ENCODE results near the gene HOXC12. TPM values are rescaled to one million over a fixed set of nuclear protein-coding genes. Genes with fewer than 3 reads are reported as not detected.

HOXC12 gene
- total RNA-seq, 3 donors from 2014 or later, result not detected

DNA sequence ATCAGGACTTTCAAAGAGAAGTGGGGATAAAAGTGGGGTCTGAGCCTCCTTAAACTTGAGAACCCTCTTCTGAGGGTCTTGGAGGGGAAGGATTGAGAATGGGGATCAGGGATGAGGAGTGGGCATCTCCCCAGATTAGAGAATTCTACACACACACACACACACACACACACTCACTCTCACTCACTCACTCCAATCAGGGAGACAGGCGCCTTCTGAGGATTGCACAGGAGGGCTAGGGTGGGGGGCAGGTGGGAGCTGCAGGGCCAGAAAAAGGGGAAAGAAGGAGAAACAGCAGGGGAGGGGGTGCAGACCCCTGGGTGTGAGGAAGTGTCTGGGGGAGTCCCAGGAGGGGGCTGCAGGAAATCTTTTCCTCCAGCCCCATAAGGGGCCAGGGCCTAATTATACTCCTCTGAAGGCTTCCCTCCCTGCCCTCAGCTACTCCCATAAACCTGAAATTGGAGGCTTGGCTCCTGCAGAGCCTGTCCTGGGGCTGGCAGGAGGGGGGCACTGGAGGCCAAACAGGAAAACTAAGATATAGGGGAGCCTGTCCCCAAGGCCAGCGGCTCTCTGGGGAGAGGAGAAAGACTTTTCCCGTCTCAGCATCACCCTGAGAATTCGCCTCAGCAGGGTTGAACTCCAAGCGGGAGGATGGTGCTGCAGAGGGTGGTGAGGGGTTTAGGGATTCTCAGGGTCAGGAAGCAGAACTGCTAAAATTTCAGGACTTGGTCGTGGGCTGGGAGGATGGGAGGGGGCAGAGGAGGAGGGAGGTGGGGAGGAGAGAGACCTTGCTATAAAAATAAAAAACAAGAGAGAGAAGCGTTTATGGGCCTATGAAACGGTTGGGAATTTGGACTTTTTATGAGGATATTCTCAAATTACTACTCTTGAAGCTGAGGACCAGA is 46.8 kb downstream of the HOXC12 start:
- no peak overlapping the region for H3K4me3 ChIP-seq
- peaks cover 9% of the 10 kb centered on the region for H3K4me1 ChIP-seq (ENCODE audit: low read depth)
- no peaks in the 10 kb centered on the region for H3K9me3 ChIP-seq
- TF ChIP-seq, protein P1, sequence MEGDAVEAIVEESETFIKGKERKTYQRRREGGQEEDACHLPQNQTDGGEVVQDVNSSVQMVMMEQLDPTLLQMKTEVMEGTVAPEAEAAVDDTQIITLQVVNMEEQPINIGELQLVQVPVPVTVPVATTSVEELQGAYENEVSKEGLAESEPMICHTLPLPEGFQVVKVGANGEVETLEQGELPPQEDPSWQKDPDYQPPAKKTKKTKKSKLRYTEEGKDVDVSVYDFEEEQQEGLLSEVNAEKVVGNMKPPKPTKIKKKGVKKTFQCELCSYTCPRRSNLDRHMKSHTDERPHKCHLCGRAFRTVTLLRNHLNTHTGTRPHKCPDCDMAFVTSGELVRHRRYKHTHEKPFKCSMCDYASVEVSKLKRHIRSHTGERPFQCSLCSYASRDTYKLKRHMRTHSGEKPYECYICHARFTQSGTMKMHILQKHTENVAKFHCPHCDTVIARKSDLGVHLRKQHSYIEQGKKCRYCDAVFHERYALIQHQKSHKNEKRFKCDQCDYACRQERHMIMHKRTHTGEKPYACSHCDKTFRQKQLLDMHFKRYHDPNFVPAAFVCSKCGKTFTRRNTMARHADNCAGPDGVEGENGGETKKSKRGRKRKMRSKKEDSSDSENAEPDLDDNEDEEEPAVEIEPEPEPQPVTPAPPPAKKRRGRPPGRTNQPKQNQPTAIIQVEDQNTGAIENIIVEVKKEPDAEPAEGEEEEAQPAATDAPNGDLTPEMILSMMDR (IDR thresholded peaks at IDR 0.05), result no peak
- intact Hi-C loops (cut with DNase I, micrococcal nuclease), result no loop called here
- ATAC-seq (no peak), DNase-seq (no peak)
- no peaks in the 10 kb centered on the region for H3K36me3 ChIP-seq (ENCODE audit: low read depth)

DNA sequence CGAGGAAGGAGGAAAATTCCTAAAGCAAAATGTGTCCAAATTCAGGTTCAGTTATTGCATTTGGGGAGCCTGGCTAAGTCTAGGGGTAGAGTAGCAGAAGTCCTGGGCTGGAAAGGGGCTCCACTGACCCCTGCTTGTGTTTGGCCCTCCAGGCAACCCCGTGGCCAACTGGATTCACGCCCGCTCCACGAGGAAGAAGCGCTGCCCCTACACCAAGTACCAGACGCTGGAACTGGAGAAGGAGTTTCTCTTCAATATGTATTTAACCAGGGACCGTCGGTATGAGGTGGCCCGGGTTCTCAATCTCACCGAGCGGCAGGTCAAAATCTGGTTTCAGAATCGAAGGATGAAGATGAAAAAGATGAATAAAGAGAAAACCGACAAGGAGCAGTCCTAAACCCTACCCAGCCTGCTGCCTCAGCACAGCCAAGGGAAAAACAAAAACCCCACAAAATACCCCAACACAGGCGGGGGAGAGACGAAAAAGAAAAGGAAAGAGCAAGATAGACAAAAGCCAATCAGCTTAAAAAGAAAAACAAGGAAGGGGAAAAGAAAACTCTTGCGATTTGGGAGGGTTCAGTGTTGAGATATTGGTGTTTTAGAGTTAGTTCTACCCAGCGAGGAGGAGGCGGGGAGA is 47.7 kb downstream of the HOXC12 start:
- ATAC-seq (no peak), DNase-seq (peak in 1 of 3 donors; percentile 13)
- TF ChIP-seq, protein P1 (IDR thresholded peaks at IDR 0.05), result no peak
- no peaks in the 10 kb centered on the region for H3K36me3 ChIP-seq (ENCODE audit: low read depth)
- intact Hi-C loops (cut with DNase I, micrococcal nuclease), result no loop called here
- H3K4me3 ChIP-seq, result no peak overlapping the region
- H3K9me3 ChIP-seq, result no peaks in the 10 kb centered on the region
- peaks cover 9% of the 10 kb centered on the region for H3K4me1 ChIP-seq (ENCODE audit: low read depth)

DNA sequence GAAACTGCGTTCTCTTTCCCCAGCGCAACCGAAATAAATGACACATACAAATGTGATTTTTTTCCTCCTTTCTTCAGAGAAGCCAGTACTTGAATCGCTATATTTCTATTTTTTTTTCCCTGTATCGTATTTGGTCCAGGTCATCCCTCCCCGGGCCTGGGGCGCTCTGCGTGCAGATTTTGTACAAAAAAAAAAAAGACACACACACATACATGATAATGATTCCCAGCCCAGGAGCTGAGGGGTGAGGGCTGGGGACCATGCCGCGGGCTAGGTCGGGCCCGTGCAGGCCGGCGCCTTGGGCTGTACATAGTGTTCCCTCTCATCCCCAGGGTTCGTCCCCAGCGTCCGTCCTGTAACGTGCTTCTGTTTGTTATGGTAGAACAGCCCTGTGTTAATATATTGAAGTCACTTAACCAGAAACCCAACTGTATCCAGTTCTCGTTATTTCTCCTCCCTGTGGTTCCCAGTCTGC is 48.2 kb downstream of the HOXC12 start:
- H3K4me3 ChIP-seq, result no peak overlapping the region
- DNase-seq (peak in 1 of 3 donors; percentile 15), ATAC-seq (no peak)
- H3K36me3 ChIP-seq (ENCODE audit: low read depth), result no peaks in the 10 kb centered on the region
- H3K9me3 ChIP-seq, result no peaks in the 10 kb centered on the region
- H3K4me1 ChIP-seq (ENCODE audit: low read depth), result peaks cover 9% of the 10 kb centered on the region
- TF ChIP-seq, protein P1 (IDR thresholded peaks at IDR 0.05), result no peak
- intact Hi-C loops (cut with DNase I, micrococcal nuclease), result no loop called here

DNA sequence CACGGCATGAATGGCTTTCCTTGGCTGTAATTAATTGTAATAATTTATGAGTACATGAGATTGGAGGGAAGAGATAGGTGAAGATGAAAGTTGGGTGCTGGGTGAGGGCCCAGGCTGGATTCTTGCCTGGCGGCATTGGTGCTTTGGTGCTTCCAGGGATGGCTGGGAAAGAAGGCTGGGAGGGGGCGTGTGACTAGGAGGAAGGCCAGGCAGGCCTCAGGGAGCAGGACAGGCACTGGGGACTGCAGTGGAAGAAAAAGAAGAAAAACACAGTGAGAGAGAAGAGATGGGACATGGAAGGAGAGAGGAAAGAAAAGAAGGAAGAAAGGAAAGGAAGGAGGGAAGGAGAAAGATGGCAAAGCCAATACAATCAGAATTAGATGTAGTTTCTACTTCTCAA is 48.9 kb downstream of the HOXC12 start:
- Histone ChIP-seq H3K36me3 (ENCODE audit: low read depth) (no peaks in the 10 kb centered on the region), H3K4me1 (ENCODE audit: low read depth) (peaks cover 9% of the 10 kb centered on the region), H3K9me3 (no peaks in the 10 kb centered on the region), H3K4me3 (no peak overlapping the region)
- ATAC-seq (no peak), DNase-seq (peak in 1 of 3 donors; percentile 18)
- intact Hi-C loops (cut with DNase I, micrococcal nuclease), result no loop called here
- TF ChIP-seq, protein P1 (IDR thresholded peaks at IDR 0.05), result no peak

DNA sequence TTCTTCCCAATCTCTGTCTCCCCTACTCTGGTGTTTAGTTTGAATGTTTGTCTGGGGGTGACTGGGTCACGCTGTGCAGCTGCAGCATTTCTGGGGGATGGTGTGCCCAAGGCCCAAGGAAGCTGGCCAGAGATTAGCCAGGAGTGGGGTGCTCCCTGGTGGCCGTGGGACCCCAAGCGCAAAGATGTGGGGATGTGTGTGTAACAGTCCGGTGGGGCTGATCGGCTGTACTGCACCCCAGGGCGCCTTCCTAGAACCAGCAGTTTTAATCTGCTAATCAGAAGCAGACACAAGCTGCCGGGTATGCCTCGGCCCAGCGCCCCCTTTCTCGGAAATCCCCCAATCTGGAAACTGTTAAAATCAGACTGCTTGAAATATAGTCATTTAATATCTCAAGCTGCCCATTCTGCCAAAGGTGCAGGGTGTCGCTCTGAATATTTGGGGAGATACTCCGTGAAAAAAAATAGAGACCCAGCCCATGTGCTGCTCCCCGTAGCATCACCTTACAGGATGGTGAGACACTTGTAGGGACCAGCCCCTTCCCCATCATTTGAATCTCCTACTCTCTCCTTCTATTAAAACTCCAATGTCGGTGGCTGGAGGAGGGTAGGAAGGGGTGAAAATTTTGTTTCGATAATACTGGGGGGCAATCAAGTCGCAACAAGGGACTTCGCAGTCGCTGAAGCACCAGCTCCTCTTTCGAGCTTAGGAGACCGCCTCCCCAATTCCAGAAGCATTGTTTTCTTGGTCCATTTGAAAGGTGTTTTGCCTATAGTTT is 49.5 kb downstream of the HOXC12 start:
- H3K9me3 ChIP-seq, result no peaks in the 10 kb centered on the region
- ATAC-seq (no peak), DNase-seq (peak in 1 of 3 donors; percentile 39)
- H3K36me3 ChIP-seq (ENCODE audit: low read depth), result no peaks in the 10 kb centered on the region
- TF ChIP-seq, protein P1 (IDR thresholded peaks at IDR 0.05), result no peak
- intact Hi-C loops (cut with DNase I, micrococcal nuclease), result no loop called here
- peaks cover 12% of the 10 kb centered on the region for H3K4me1 ChIP-seq (ENCODE audit: low read depth)
- no peak overlapping the region for H3K4me3 ChIP-seq

All from mucosa of descending colon (tissue), 3 donors.